ENCODE measurements around the gene ZNF326. TPM values are rescaled to one million over a fixed set of nuclear protein-coding genes. Genes with fewer than 3 reads are reported as not detected.
"Not testable (repeated sequence)": the region's sequence is repeated elsewhere in the genome, so short reads cannot be mapped to it uniquely, and the experiment has no call there.

ZNF326 gene
- total RNA-seq, 1 donor from 2014 or later = 33.1 TPM

GRCh38 chr1:89974256-89974655 lies 20.7 kb upstream of the ZNF326 start:
- Mint-ChIP-seq H3K9me3 (no peaks in the 10 kb centered on the region), H3K4me1 (ENCODE audit: low read depth) (peaks cover 8% of the 10 kb centered on the region)
- intact Hi-C loops (cut with micrococcal nuclease) = no loop called here

GRCh38 chr1:89974696-89975470 lies 20.0 kb upstream of the ZNF326 start:
- Mint-ChIP-seq H3K27me3 (ENCODE audit: low read depth) (peaks cover 3% of the 10 kb centered on the region), H3K9me3 (no peaks in the 10 kb centered on the region), H3K27ac (no peak overlapping the region), H3K36me3 (ENCODE audit: low read depth) (no peaks in the 10 kb centered on the region), H3K4me3 (ENCODE audit: low read depth) (no peak overlapping the region), H3K4me1 (ENCODE audit: low read depth) (peaks cover 8% of the 10 kb centered on the region)
- intact Hi-C loops (cut with micrococcal nuclease) = no loop called here
- no peak for DNase-seq (ENCODE audit: low spot score)

More at GRCh38 chr1:89974256-89974655, 20.7 kb upstream of the ZNF326 start:
- no peaks in the 10 kb centered on the region for H3K36me3 Mint-ChIP-seq (ENCODE audit: low read depth)
- DNase-seq (ENCODE audit: low spot score) = no peak
- H3K27me3 Mint-ChIP-seq (ENCODE audit: low read depth) = peaks cover 3% of the 10 kb centered on the region
- no peak overlapping the region for H3K4me3 Mint-ChIP-seq (ENCODE audit: low read depth)
- no peak overlapping the region for H3K27ac Mint-ChIP-seq

- H3K4me3 Mint-ChIP-seq (ENCODE audit: low read depth) = no peak overlapping the region
- H3K36me3 Mint-ChIP-seq (ENCODE audit: low read depth) = no peaks in the 10 kb centered on the region
- H3K4me1 Mint-ChIP-seq (ENCODE audit: low read depth) = peaks cover 8% of the 10 kb centered on the region
- no peak for DNase-seq (ENCODE audit: low spot score)
- intact Hi-C loops (cut with micrococcal nuclease) = no loop called here
- no peak overlapping the region for H3K27ac Mint-ChIP-seq
- H3K27me3 Mint-ChIP-seq (ENCODE audit: low read depth) = peaks cover 3% of the 10 kb centered on the region
- H3K9me3 Mint-ChIP-seq = no peaks in the 10 kb centered on the region
Observed at GRCh38 chr1:89975540-89976125, 19.3 kb upstream of the ZNF326 start.

GRCh38 chr1:89978755-89979154 lies 16.2 kb upstream of the ZNF326 start:
- H3K27me3 Mint-ChIP-seq (ENCODE audit: low read depth) = peaks cover 7% of the 10 kb centered on the region
- no peaks in the 10 kb centered on the region for H3K9me3 Mint-ChIP-seq
- DNase-seq (ENCODE audit: low spot score) = no peak
- no peak overlapping the region for H3K27ac Mint-ChIP-seq
- H3K4me3 Mint-ChIP-seq (ENCODE audit: low read depth) = no peak overlapping the region
- peaks cover 2% of the 10 kb centered on the region for H3K4me1 Mint-ChIP-seq (ENCODE audit: low read depth)
- intact Hi-C loops (cut with micrococcal nuclease) = no loop called here
- H3K36me3 Mint-ChIP-seq (ENCODE audit: low read depth) = no peaks in the 10 kb centered on the region

- DNase-seq (ENCODE audit: low spot score) = no peak
- peaks cover 9% of the 10 kb centered on the region for H3K27me3 Mint-ChIP-seq (ENCODE audit: low read depth)
Observed at GRCh38 chr1:89980605-89981004, 14.3 kb upstream of the ZNF326 start.

GRCh38 chr1:89982846-89983245 lies 12.1 kb upstream of the ZNF326 start:
- intact Hi-C loops (cut with micrococcal nuclease); H3K27ac Mint-ChIP-seq; DNase-seq (ENCODE audit: low spot score): not testable (repeated sequence)

More at GRCh38 chr1:89980605-89981004, 14.3 kb upstream of the ZNF326 start:
- Mint-ChIP-seq H3K4me3 (ENCODE audit: low read depth) (no peak overlapping the region), H3K4me1 (ENCODE audit: low read depth) (peaks cover 2% of the 10 kb centered on the region), H3K9me3 (no peaks in the 10 kb centered on the region), H3K36me3 (ENCODE audit: low read depth) (no peaks in the 10 kb centered on the region), H3K27ac (no peak overlapping the region)
- intact Hi-C loops (cut with micrococcal nuclease) = no loop called here

GRCh38 chr1:89984564-89985116 lies 10.3 kb upstream of the ZNF326 start:
- H3K36me3 Mint-ChIP-seq (ENCODE audit: low read depth); H3K9me3 Mint-ChIP-seq; H3K4me3 Mint-ChIP-seq (ENCODE audit: low read depth); H3K27ac Mint-ChIP-seq; DNase-seq (ENCODE audit: low spot score); H3K4me1 Mint-ChIP-seq (ENCODE audit: low read depth): not testable (repeated sequence)
- intact Hi-C loops (cut with micrococcal nuclease) = loop anchor here (5.0 kb wide), 3 partner anchors 32 to 502 kb away; no protein-coding TSS in a partner anchor
- H3K27me3 Mint-ChIP-seq (ENCODE audit: low read depth) = peaks cover 11% of the 10 kb centered on the region

More at GRCh38 chr1:89982846-89983245, 12.1 kb upstream of the ZNF326 start:
- not testable (repeated sequence) for H3K4me3 Mint-ChIP-seq (ENCODE audit: low read depth); H3K9me3 Mint-ChIP-seq; H3K4me1 Mint-ChIP-seq (ENCODE audit: low read depth); H3K36me3 Mint-ChIP-seq (ENCODE audit: low read depth)
- H3K27me3 Mint-ChIP-seq (ENCODE audit: low read depth) = peaks cover 11% of the 10 kb centered on the region

- H3K4me1 Mint-ChIP-seq (ENCODE audit: low read depth) = peaks cover under 1% of the 10 kb centered on the region
- intact Hi-C loops (cut with micrococcal nuclease) = loop anchor here (2.0 to 5.0 kb wide), 4 partner anchors 34 to 504 kb away; no protein-coding TSS in a partner anchor
- no peaks in the 10 kb centered on the region for H3K36me3 Mint-ChIP-seq (ENCODE audit: low read depth)
- no peaks in the 10 kb centered on the region for H3K9me3 Mint-ChIP-seq
- H3K27ac Mint-ChIP-seq = no peak overlapping the region
- peaks cover 11% of the 10 kb centered on the region for H3K27me3 Mint-ChIP-seq (ENCODE audit: low read depth)
- H3K4me3 Mint-ChIP-seq (ENCODE audit: low read depth) = no peak overlapping the region
- DNase-seq (ENCODE audit: low spot score) = no peak
Observed at GRCh38 chr1:89986020-89986419, 8.9 kb upstream of the ZNF326 start.

GRCh38 chr1:89987159-89987819 lies 7.6 kb upstream of the ZNF326 start:
- intact Hi-C loops (cut with micrococcal nuclease) = loop anchor here (1.0 to 5.0 kb wide), 6 partner anchors 35 to 505 kb away; no protein-coding TSS in a partner anchor
- H3K4me1 Mint-ChIP-seq (ENCODE audit: low read depth) = peaks cover 9% of the 10 kb centered on the region
- no peak overlapping the region for H3K27ac Mint-ChIP-seq
- peaks cover 15% of the 10 kb centered on the region for H3K27me3 Mint-ChIP-seq (ENCODE audit: low read depth)
- peak; percentile 38 for DNase-seq (ENCODE audit: low spot score)
- no peaks in the 10 kb centered on the region for H3K36me3 Mint-ChIP-seq (ENCODE audit: low read depth)
- no peak overlapping the region for H3K4me3 Mint-ChIP-seq (ENCODE audit: low read depth)
- H3K9me3 Mint-ChIP-seq = no peaks in the 10 kb centered on the region

- peaks cover 9% of the 10 kb centered on the region for H3K4me1 Mint-ChIP-seq (ENCODE audit: low read depth)
- no peaks in the 10 kb centered on the region for H3K36me3 Mint-ChIP-seq (ENCODE audit: low read depth)
- peaks cover 10% of the 10 kb centered on the region for H3K27me3 Mint-ChIP-seq (ENCODE audit: low read depth)
- DNase-seq (ENCODE audit: low spot score) = no peak
- H3K4me3 Mint-ChIP-seq (ENCODE audit: low read depth) = no peak overlapping the region
- no peaks in the 10 kb centered on the region for H3K9me3 Mint-ChIP-seq
- intact Hi-C loops (cut with micrococcal nuclease) = loop anchor here (5.0 kb wide), 3 partner anchors 37 to 507 kb away; no protein-coding TSS in a partner anchor
- no peak overlapping the region for H3K27ac Mint-ChIP-seq
Observed at GRCh38 chr1:89989099-89989498, 5.8 kb upstream of the ZNF326 start.

GRCh38 chr1:89989799-89990198 lies 5.1 kb upstream of the ZNF326 start:
- H3K9me3 Mint-ChIP-seq = no peaks in the 10 kb centered on the region
- H3K27me3 Mint-ChIP-seq (ENCODE audit: low read depth) = peaks cover 10% of the 10 kb centered on the region
- no peak overlapping the region for H3K27ac Mint-ChIP-seq
- intact Hi-C loops (cut with micrococcal nuclease) = loop anchor here (5.0 to 10.0 kb wide), 4 partner anchors 37 to 507 kb away; partner anchors contain the start of gene LRRC8C
- H3K4me3 Mint-ChIP-seq (ENCODE audit: low read depth) = no peak overlapping the region
- H3K36me3 Mint-ChIP-seq (ENCODE audit: low read depth) = no peaks in the 10 kb centered on the region
- peaks cover 10% of the 10 kb centered on the region for H3K4me1 Mint-ChIP-seq (ENCODE audit: low read depth)
- no peak for DNase-seq (ENCODE audit: low spot score)

GRCh38 chr1:89990976-89991831 lies 3.7 kb upstream of the ZNF326 start:
- intact Hi-C loops (cut with micrococcal nuclease) = loop anchor here (10.0 kb wide), 1 partner anchor 356 kb away; the partner anchor contains the start of gene LRRC8C
- Mint-ChIP-seq H3K4me1 (ENCODE audit: low read depth) (peaks cover 11% of the 10 kb centered on the region), H3K9me3 (no peaks in the 10 kb centered on the region), H3K36me3 (ENCODE audit: low read depth) (peaks cover under 1% of the 10 kb centered on the region), H3K4me3 (ENCODE audit: low read depth) (no peak overlapping the region), H3K27me3 (ENCODE audit: low read depth) (peaks cover 10% of the 10 kb centered on the region), H3K27ac (no peak overlapping the region)
- no peak for DNase-seq (ENCODE audit: low spot score)
